Measurements from ENCODE around the gene HOXD10.

HOXD10 gene

GRCh38 chr2:176107731-176108181, 8.8 kb upstream of the HOXD10 start:
- no peak for DNase-seq

GRCh38 chr2:176109192-176109901, 7.2 kb upstream of the HOXD10 start:
- no peak for DNase-seq

- DNase-seq, result no peak
These were observed 6.6 kb upstream of the HOXD10 start for GRCh38 chr2:176109946-176110345.

- DNase-seq, result no peak
These were observed 5.9 kb upstream of the HOXD10 start for GRCh38 chr2:176110415-176111308.

- peak; percentile 73 for DNase-seq
These were observed 5.3 kb upstream of the HOXD10 start for GRCh38 chr2:176111309-176111663.

- DNase-seq, result no peak
These were observed 4.7 kb upstream of the HOXD10 start for GRCh38 chr2:176111846-176112374.

- DNase-seq, result no peak
These were observed 3.9 kb upstream of the HOXD10 start for GRCh38 chr2:176112375-176113302.

GRCh38 chr2:176114120-176114929, 2.3 kb upstream of the HOXD10 start:
- no peak for DNase-seq

GRCh38 chr2:176114930-176115625, 1.5 kb upstream of the HOXD10 start:
- no peak for DNase-seq

- no peak for DNase-seq
These were observed 714 bp downstream of the HOXD10 start for GRCh38 chr2:176117162-176117822.

GRCh38 chr2:176117823-176118371, 1.3 kb downstream of the HOXD10 start:
- DNase-seq, result no peak

GRCh38 chr2:176118601-176119339, 2.2 kb downstream of the HOXD10 start:
- peak; percentile 67 for DNase-seq

GRCh38 chr2:176120364-176121189, 4.0 kb downstream of the HOXD10 start:
- DNase-seq, result no peak

GRCh38 chr2:176121190-176122051, 4.8 kb downstream of the HOXD10 start:
- no peak for DNase-seq

GRCh38 chr2:176122052-176122682, 5.6 kb downstream of the HOXD10 start:
- no peak for DNase-seq

GRCh38 chr2:176122683-176123410, 6.3 kb downstream of the HOXD10 start, which contains the start of gene HOXD9:
HOXD9 (plus strand) TSS chr2:176122719; CDS start chr2:176122769, 50 bp downstream.
- no peak for DNase-seq
